ENCODE results near the gene C11orf71.

The C11orf71 gene

GRCh38 chr11:114368918-114369680 lies 31.2 kb downstream of the C11orf71 start:
- no peaks in the 10 kb centered on the region for H3K9me2 ChIP-seq (replicated peaks; ENCODE audit: insufficient read depth, low read length)
- no peak overlapping the region for H3K4me3 ChIP-seq (ENCODE audit: low read length)
- H3K9ac ChIP-seq (ENCODE audit: low read length) = no peak overlapping the region
- DNase-seq = no peak
- H3K4me1 ChIP-seq (ENCODE audit: low read length) = no peaks in the 10 kb centered on the region
- H3K27me3 ChIP-seq (replicated peaks; ENCODE audit: insufficient read depth, low read length) = no peaks in the 10 kb centered on the region
- no peaks in the 10 kb centered on the region for H3K79me2 ChIP-seq (ENCODE audit: low read length)
- no peaks in the 10 kb centered on the region for H4K20me1 ChIP-seq (ENCODE audit: insufficient read depth, low read length)
- H2AFZ ChIP-seq (ENCODE audit: low read length) = no peak overlapping the region
- no peak overlapping the region for H3K4me2 ChIP-seq (ENCODE audit: low read depth, low read length)
- no peaks in the 10 kb centered on the region for H3K9me3 ChIP-seq (replicated peaks; ENCODE audit: insufficient read depth, low read length)
- no peaks in the 10 kb centered on the region for H3F3A ChIP-seq (ENCODE audit: insufficient read depth, low read length)
- no peaks in the 10 kb centered on the region for H3K36me3 ChIP-seq (replicated peaks; ENCODE audit: insufficient read depth, low read length)
- H3K27ac ChIP-seq (ENCODE audit: low read length) = no peak overlapping the region
- TF ChIP-seq EZH2phosphoT487 (IDR thresholded peaks at IDR 0.05; ENCODE audit: low read length) (no peak), EZH2 (optimal IDR thresholded peaks at IDR 0.05; ENCODE audit: low read depth, low read length) (no peak)
- TF ChIP-seq, protein P1, sequence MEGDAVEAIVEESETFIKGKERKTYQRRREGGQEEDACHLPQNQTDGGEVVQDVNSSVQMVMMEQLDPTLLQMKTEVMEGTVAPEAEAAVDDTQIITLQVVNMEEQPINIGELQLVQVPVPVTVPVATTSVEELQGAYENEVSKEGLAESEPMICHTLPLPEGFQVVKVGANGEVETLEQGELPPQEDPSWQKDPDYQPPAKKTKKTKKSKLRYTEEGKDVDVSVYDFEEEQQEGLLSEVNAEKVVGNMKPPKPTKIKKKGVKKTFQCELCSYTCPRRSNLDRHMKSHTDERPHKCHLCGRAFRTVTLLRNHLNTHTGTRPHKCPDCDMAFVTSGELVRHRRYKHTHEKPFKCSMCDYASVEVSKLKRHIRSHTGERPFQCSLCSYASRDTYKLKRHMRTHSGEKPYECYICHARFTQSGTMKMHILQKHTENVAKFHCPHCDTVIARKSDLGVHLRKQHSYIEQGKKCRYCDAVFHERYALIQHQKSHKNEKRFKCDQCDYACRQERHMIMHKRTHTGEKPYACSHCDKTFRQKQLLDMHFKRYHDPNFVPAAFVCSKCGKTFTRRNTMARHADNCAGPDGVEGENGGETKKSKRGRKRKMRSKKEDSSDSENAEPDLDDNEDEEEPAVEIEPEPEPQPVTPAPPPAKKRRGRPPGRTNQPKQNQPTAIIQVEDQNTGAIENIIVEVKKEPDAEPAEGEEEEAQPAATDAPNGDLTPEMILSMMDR (IDR thresholded peaks at IDR 0.05; ENCODE audit: low read length) = no peak

DNA sequence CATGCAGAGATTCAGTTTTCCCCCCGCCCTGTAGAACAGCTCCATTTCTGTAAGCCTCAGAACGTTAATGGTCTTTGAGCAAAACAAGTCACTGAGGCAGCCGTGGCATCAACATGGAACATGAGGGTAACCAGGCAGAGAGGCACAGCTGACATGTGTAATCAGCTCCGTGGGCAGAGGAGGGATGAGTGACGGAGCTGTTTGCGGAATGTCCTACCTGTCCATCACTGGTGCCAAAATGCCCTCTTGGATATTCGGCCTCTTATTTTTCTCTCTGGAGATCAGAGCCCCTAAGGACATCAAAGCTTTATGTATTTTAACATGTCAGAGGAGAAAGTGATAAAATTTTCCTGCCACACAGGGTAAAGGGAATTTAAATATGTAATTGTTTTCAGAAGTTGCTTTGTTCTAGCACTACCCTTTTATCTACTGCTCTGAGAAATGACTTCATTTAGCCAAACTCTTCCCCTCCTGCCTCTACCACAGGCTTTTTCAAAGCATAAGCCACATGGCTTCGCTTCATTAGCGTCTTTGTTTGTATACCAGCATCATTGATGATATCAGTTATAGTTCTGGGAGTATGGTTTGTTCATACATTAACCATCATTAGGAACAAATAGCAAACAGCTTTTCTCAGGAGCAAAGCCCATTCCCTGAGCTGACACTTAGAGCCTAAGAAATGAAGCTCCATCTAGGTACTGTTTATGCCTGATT lies 32.9 kb downstream of the C11orf71 start:
- H3K4me3 ChIP-seq (ENCODE audit: low read length) = no peak overlapping the region
- H3K79me2 ChIP-seq (ENCODE audit: low read length) = no peaks in the 10 kb centered on the region
- no peaks in the 10 kb centered on the region for H4K20me1 ChIP-seq (ENCODE audit: insufficient read depth, low read length)
- no peaks in the 10 kb centered on the region for H3F3A ChIP-seq (ENCODE audit: insufficient read depth, low read length)
- no peak for DNase-seq
- no peaks in the 10 kb centered on the region for H3K27me3 ChIP-seq (replicated peaks; ENCODE audit: insufficient read depth, low read length)
- no peak overlapping the region for H2AFZ ChIP-seq (ENCODE audit: low read length)
- no peaks in the 10 kb centered on the region for H3K4me1 ChIP-seq (ENCODE audit: low read length)
- H3K4me2 ChIP-seq (ENCODE audit: low read depth, low read length) = no peak overlapping the region
- no peaks in the 10 kb centered on the region for H3K9me2 ChIP-seq (replicated peaks; ENCODE audit: insufficient read depth, low read length)
- H3K9me3 ChIP-seq (replicated peaks; ENCODE audit: insufficient read depth, low read length) = no peaks in the 10 kb centered on the region
- no peak overlapping the region for H3K9ac ChIP-seq (ENCODE audit: low read length)
- H3K27ac ChIP-seq (ENCODE audit: low read length) = no peak overlapping the region
- H3K36me3 ChIP-seq (replicated peaks; ENCODE audit: insufficient read depth, low read length) = no peaks in the 10 kb centered on the region
- no peak for TF ChIP-seq EZH2phosphoT487 (IDR thresholded peaks at IDR 0.05; ENCODE audit: low read length)
- no peak for TF ChIP-seq EZH2 (optimal IDR thresholded peaks at IDR 0.05; ENCODE audit: low read depth, low read length)
- TF ChIP-seq, protein P1 (IDR thresholded peaks at IDR 0.05; ENCODE audit: low read length) = no peak

GRCh38 chr11:114366331-114367243 lies 33.7 kb downstream of the C11orf71 start:
- Histone ChIP-seq H3K9me2 (replicated peaks; ENCODE audit: insufficient read depth, low read length) (no peaks in the 10 kb centered on the region), H3K27ac (ENCODE audit: low read length) (no peak overlapping the region), H3K9ac (ENCODE audit: low read length) (no peak overlapping the region), H3F3A (ENCODE audit: insufficient read depth, low read length) (no peaks in the 10 kb centered on the region), H3K4me2 (ENCODE audit: low read depth, low read length) (no peak overlapping the region), H3K36me3 (replicated peaks; ENCODE audit: insufficient read depth, low read length) (no peaks in the 10 kb centered on the region), H4K20me1 (ENCODE audit: insufficient read depth, low read length) (no peaks in the 10 kb centered on the region), H3K27me3 (replicated peaks; ENCODE audit: insufficient read depth, low read length) (no peaks in the 10 kb centered on the region), H3K4me3 (ENCODE audit: low read length) (no peak overlapping the region), H2AFZ (ENCODE audit: low read length) (no peak overlapping the region), H3K9me3 (replicated peaks; ENCODE audit: insufficient read depth, low read length) (no peaks in the 10 kb centered on the region), H3K79me2 (ENCODE audit: low read length) (no peaks in the 10 kb centered on the region), H3K4me1 (ENCODE audit: low read length) (no peaks in the 10 kb centered on the region)
- no peak for DNase-seq
- TF ChIP-seq EZH2phosphoT487 (IDR thresholded peaks at IDR 0.05; ENCODE audit: low read length) (no peak), EZH2 (optimal IDR thresholded peaks at IDR 0.05; ENCODE audit: low read depth, low read length) (no peak)
- TF ChIP-seq, protein P1 (IDR thresholded peaks at IDR 0.05; ENCODE audit: low read length) = no peak

Data from MM.1S (cell line).